ENCODE measurements around the gene PIP4P1. TPM values are rescaled to one million over a fixed set of nuclear protein-coding genes. Genes with fewer than 3 reads are reported as not detected.

The PIP4P1 gene
- total and polyA plus RNA-seq, 2 of the 13 experiments (the other 11 are each of a cell fraction or from before 2014, with no cell fraction given): 33.4 to 47.0 TPM

GRCh38 chr14:20454516-20455354 is 6.5 kb downstream of the PIP4P1 start, which contains the start of the genes APEX1 and OSGEP (continued):
- peak; percentile 80; the same call in 1 of the 2 replicates for TF ChIP-seq HMGXB3 (CRISPR knock-in tag; IDR thresholded peaks at IDR 0.05; ENCODE audit: borderline replicate concordance)
- 0 out of 2 replicates have a peak, but pooled peaks have one; percentile 32 for TF ChIP-seq MEIS1 (CRISPR knock-in tag; IDR thresholded peaks at IDR 0.05; ENCODE audit: borderline replicate concordance)
- peak; percentile 94 for TF ChIP-seq KAT8 (CRISPR knock-in tag; IDR thresholded peaks at IDR 0.05)
- TF ChIP-seq ZKSCAN5 (CRISPR knock-in tag; IDR thresholded peaks at IDR 0.05): no peak
- TF ChIP-seq ZNF775 (CRISPR knock-in tag; IDR thresholded peaks at IDR 0.05; ENCODE audit: borderline replicate concordance): peak; percentile 85; the same call in 1 of the 2 replicates
- no peak for TF ChIP-seq SYNCRIP (IDR thresholded peaks at IDR 0.05; ENCODE audit: insufficient read depth, low read depth, low read length)
- TF ChIP-seq ZNF343 (CRISPR knock-in tag; IDR thresholded peaks at IDR 0.05): peak; percentile 79
- TF ChIP-seq ATF2 (CRISPR knock-in tag; IDR thresholded peaks at IDR 0.05): peak; percentile 52
- TF ChIP-seq ZNF713 (CRISPR knock-in tag; IDR thresholded peaks at IDR 0.05): peak; percentile 84; the same call in 1 of the 2 replicates
- no peak; the same call in 1 of the 2 replicates for TF ChIP-seq KLF13 (CRISPR knock-in tag; IDR thresholded peaks at IDR 0.05)
- TF ChIP-seq HDAC6 (IDR thresholded peaks at IDR 0.05; ENCODE audit: low read depth, low read length): peak; percentile 95; the same call in 1 of the 2 replicates
- peak; percentile 52 for TF ChIP-seq ZMAT3 (CRISPR knock-in tag; conservative IDR thresholded peaks at IDR 0.05)
- no peak for TF ChIP-seq SUZ12 (IDR thresholded peaks at IDR 0.05; ENCODE audit: low read depth, low read length)
- 0 out of 2 replicates have a peak, but pooled peaks have one; percentile 68 for TF ChIP-seq ZNF414 (CRISPR knock-in tag; IDR thresholded peaks at IDR 0.05)
- TF ChIP-seq SCMH1 (CRISPR knock-in tag; IDR thresholded peaks at IDR 0.05; ENCODE audit: borderline replicate concordance): no peak
- no peak for TF ChIP-seq RBAK (CRISPR knock-in tag; IDR thresholded peaks at IDR 0.05)
- no peak for TF ChIP-seq FOXA1 (IDR thresholded peaks at IDR 0.05)
- TF ChIP-seq FOXA1 (CRISPR knock-in tag; IDR thresholded peaks at IDR 0.05): no peak
- peak; percentile 48; the same call in 1 of the 2 replicates for TF ChIP-seq ZNF790 (CRISPR knock-in tag; IDR thresholded peaks at IDR 0.05; ENCODE audit: borderline replicate concordance)
- peak; percentile 92 for TF ChIP-seq PHF20 (CRISPR knock-in tag; IDR thresholded peaks at IDR 0.05)
- TF ChIP-seq TAF1 (CRISPR knock-in tag; IDR thresholded peaks at IDR 0.05): peak; percentile 91
- TF ChIP-seq ZNF878 (CRISPR knock-in tag; IDR thresholded peaks at IDR 0.05): peak; percentile 73; the same call in 1 of the 2 replicates
- TF ChIP-seq CERS6 (CRISPR knock-in tag; IDR thresholded peaks at IDR 0.05): no peak
